Measurements from ENCODE around the gene SLC25A25. TPM values are rescaled to one million over a fixed set of nuclear protein-coding genes. Genes with fewer than 3 reads are reported as not detected.
A peak's percentile ranks its signal among the peaks of the same experiment; 100 is the strongest.

The SLC25A25 gene
- total and polyA plus RNA-seq, 3 experiments from 2014 or later = 17.7 to 19.8 (median 17.8) TPM

- H3K27me3 Mint-ChIP-seq = peaks cover 0 to 2% of the 10 kb centered on the region in 2 donors
- no peak overlapping the region for H3K4me3 Mint-ChIP-seq
- no peaks in the 10 kb centered on the region for H3K36me3 ChIP-seq (ENCODE audit: insufficient read depth, low read length)
- no peak overlapping the region for H3K4me3 ChIP-seq (ENCODE audit: low read length)
- no peak for DNase-seq
- no peak overlapping the region for H3K27ac ChIP-seq (ENCODE audit: low read depth, low read length)
- no peaks in the 10 kb centered on the region for H3K4me1 Mint-ChIP-seq
- no peak overlapping the region for H3K27ac Mint-ChIP-seq
- no peaks in the 10 kb centered on the region for H3K27me3 ChIP-seq (ENCODE audit: insufficient read depth, low read length, poor library complexity, severe bottlenecking)
- ChIA-PET POLR2A (no interaction called here), CTCF (interaction anchor here (1.2 kb wide), 1 partner anchor 8 kb away, joined by 4 read pairs; the partner anchor contains the start of gene BBLN)
- no peaks in the 10 kb centered on the region for H3K36me3 Mint-ChIP-seq
- H3K9me3 ChIP-seq (ENCODE audit: low read length) = no peaks in the 10 kb centered on the region
- no peaks in the 10 kb centered on the region for H3K4me1 ChIP-seq (ENCODE audit: insufficient read depth, low read length)
- no peaks in the 10 kb centered on the region for H3K9me3 Mint-ChIP-seq
These were observed 83.5 kb downstream of the SLC25A25 start for GRCh38 chr9:128151309-128152132.

GRCh38 chr9:128152133-128153059, 84.4 kb downstream of the SLC25A25 start:
- H3K27me3 ChIP-seq (ENCODE audit: insufficient read depth, low read length, poor library complexity, severe bottlenecking) = no peaks in the 10 kb centered on the region
- Mint-ChIP-seq H3K27ac (no peak overlapping the region), H3K4me1 (no peaks in the 10 kb centered on the region), H3K36me3 (no peaks in the 10 kb centered on the region), H3K9me3 (no peaks in the 10 kb centered on the region), H3K27me3 (peaks cover 0 to 2% of the 10 kb centered on the region in 2 donors), H3K4me3 (no peak overlapping the region)
- no peak overlapping the region for H3K27ac ChIP-seq (ENCODE audit: low read depth, low read length)
- H3K4me3 ChIP-seq (ENCODE audit: low read length) = no peak overlapping the region
- no peak for DNase-seq
- no peaks in the 10 kb centered on the region for H3K4me1 ChIP-seq (ENCODE audit: insufficient read depth, low read length)
- H3K36me3 ChIP-seq (ENCODE audit: insufficient read depth, low read length) = no peaks in the 10 kb centered on the region
- CTCF ChIA-PET = no interaction called here
- POLR2A ChIA-PET = no interaction called here
- no peaks in the 10 kb centered on the region for H3K9me3 ChIP-seq (ENCODE audit: low read length)

- ChIA-PET CTCF (no interaction called here), POLR2A (no interaction called here)
- Mint-ChIP-seq H3K27me3 (peaks cover 0 to 2% of the 10 kb centered on the region in 2 donors), H3K27ac (no peak overlapping the region), H3K9me3 (no peaks in the 10 kb centered on the region), H3K4me3 (no peak overlapping the region), H3K4me1 (no peaks in the 10 kb centered on the region), H3K36me3 (no peaks in the 10 kb centered on the region)
- Histone ChIP-seq H3K9me3 (ENCODE audit: low read length) (no peaks in the 10 kb centered on the region), H3K27ac (ENCODE audit: low read depth, low read length) (no peak overlapping the region), H3K27me3 (ENCODE audit: insufficient read depth, low read length, poor library complexity, severe bottlenecking) (no peaks in the 10 kb centered on the region), H3K4me3 (ENCODE audit: low read length) (no peak overlapping the region), H3K36me3 (ENCODE audit: insufficient read depth, low read length) (no peaks in the 10 kb centered on the region), H3K4me1 (ENCODE audit: insufficient read depth, low read length) (no peaks in the 10 kb centered on the region)
- no peak for DNase-seq
These were observed 85.3 kb downstream of the SLC25A25 start for GRCh38 chr9:128153060-128153946.

GRCh38 chr9:128153947-128154695, 86.1 kb downstream of the SLC25A25 start:
- ChIA-PET CTCF (interaction anchor here (1.7 kb wide), 1 partner anchor 12 kb away, joined by 4 read pairs; no protein-coding TSS in a partner anchor), POLR2A (no interaction called here)
- peaks cover 0 to under 1% (median under 1%) of the 10 kb centered on the region in 3 donors for H3K4me1 Mint-ChIP-seq
- no peaks in the 10 kb centered on the region for H3K9me3 Mint-ChIP-seq
- no peaks in the 10 kb centered on the region for H3K36me3 Mint-ChIP-seq
- Histone ChIP-seq H3K9me3 (ENCODE audit: low read length) (no peaks in the 10 kb centered on the region), H3K36me3 (ENCODE audit: insufficient read depth, low read length) (no peaks in the 10 kb centered on the region), H3K27ac (ENCODE audit: low read depth, low read length) (no peak overlapping the region), H3K27me3 (ENCODE audit: insufficient read depth, low read length, poor library complexity, severe bottlenecking) (no peaks in the 10 kb centered on the region), H3K4me1 (ENCODE audit: insufficient read depth, low read length) (peaks cover under 1% of the 10 kb centered on the region), H3K4me3 (ENCODE audit: low read length) (no peak overlapping the region)
- peaks cover 0 to 2% of the 10 kb centered on the region in 2 donors for H3K27me3 Mint-ChIP-seq
- H3K27ac Mint-ChIP-seq = no peak overlapping the region
- no peak overlapping the region for H3K4me3 Mint-ChIP-seq
- DNase-seq = no peak

GRCh38 chr9:128155736-128156500, 87.9 kb downstream of the SLC25A25 start:
- POLR2A ChIA-PET = interaction anchor here (0.5 kb wide), 1 partner anchor 748 kb away, joined by 3 read pairs; no protein-coding TSS in a partner anchor
- peaks cover 0 to 3% of the 10 kb centered on the region in 2 donors for H3K27me3 Mint-ChIP-seq

More at GRCh38 chr9:128155736-128156500, 87.9 kb downstream of the SLC25A25 start:
- no peaks in the 10 kb centered on the region for H3K9me3 Mint-ChIP-seq
- no peak overlapping the region for H3K4me3 Mint-ChIP-seq
- no peaks in the 10 kb centered on the region for H3K27me3 ChIP-seq (ENCODE audit: insufficient read depth, low read length, poor library complexity, severe bottlenecking)
- H3K4me1 ChIP-seq (ENCODE audit: insufficient read depth, low read length) = peaks cover 14% of the 10 kb centered on the region
- H3K4me1 Mint-ChIP-seq = peaks cover 6 to 9% (median 7%) of the 10 kb centered on the region in 3 donors
- no peaks in the 10 kb centered on the region for H3K9me3 ChIP-seq (ENCODE audit: low read length)
- DNase-seq = peak in 1 of 5 donors; percentile 3
- peaks cover 0 to under 1% (median 0%) of the 10 kb centered on the region in 3 donors for H3K36me3 Mint-ChIP-seq
- CTCF ChIA-PET = interaction anchor here (1.7 kb wide), 1 partner anchor 14 kb away, joined by 4 read pairs; no protein-coding TSS in a partner anchor
- H3K36me3 ChIP-seq (ENCODE audit: insufficient read depth, low read length) = no peaks in the 10 kb centered on the region
- no peak overlapping the region for H3K4me3 ChIP-seq (ENCODE audit: low read length)
- H3K27ac Mint-ChIP-seq = peak overlapping the region in 3 of 8 donors; percentile 2 to 66 (median 11)
- H3K27ac ChIP-seq (ENCODE audit: low read depth, low read length) = no peak overlapping the region
